Measurements from ENCODE around the gene CRCP. TPM values are rescaled to one million over a fixed set of nuclear protein-coding genes. Genes with fewer than 3 reads are reported as not detected.

The CRCP gene
- total and polyA plus RNA-seq, 2 of the 13 experiments (the other 11 are each of a cell fraction or from before 2014, with no cell fraction given), result 22.7 to 31.0 TPM

DNA sequence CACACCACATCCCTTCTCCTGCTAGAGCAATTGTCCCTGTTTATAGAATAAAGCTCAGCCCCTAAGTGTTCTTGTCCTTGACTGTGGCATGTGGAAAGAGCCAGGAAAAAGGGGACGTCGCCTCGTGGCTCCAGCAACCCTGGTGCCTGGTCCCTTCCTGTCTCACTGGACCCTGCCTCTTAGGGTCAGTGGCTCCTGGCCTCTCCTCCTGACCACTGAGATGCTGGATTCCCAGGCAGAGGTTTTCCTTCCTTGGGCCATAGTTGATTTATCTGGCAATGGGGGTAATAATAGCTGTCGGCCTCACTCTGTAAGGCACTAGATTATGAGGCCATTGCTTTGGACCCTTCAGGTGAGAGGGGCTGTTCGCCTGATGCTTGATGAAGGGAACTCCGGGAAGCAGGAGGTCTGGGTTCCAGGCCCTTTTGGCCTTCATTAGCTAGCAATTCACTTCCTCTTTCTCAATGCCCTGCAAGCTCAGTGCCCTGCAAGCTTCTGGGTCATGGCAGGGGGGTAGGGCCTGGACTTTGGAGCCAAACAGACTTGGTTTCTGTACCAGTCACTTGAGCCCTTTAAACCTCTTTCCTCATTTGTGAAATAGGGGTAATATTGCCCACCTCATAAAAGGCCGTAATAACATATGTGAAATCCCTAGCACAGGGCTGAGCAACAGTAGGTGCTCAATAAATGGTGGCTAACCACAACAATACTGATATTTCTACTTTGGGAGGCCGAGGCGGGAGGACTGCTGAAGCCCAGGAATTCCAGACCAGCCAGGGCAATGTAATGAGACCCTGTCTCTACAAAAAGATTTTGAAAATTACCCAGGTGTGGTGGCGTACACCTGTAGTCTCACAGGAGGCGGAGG, 38.0 kb upstream of the CRCP start (continued):
- TF ChIP-seq RXRA (CRISPR knock-in tag; IDR thresholded peaks at IDR 0.05), result peak; percentile 42; the same call in 1 of the 2 replicates
- no peak for TF ChIP-seq ISX (CRISPR knock-in tag; conservative IDR thresholded peaks at IDR 0.05)
- TF ChIP-seq ZFY (CRISPR knock-in tag; IDR thresholded peaks at IDR 0.05), result no peak
- TF ChIP-seq RARA (CRISPR knock-in tag; IDR thresholded peaks at IDR 0.05), result peak; percentile 77
- no peak for TF ChIP-seq TCF7L2 (IDR thresholded peaks at IDR 0.05; ENCODE audit: low read depth, low read length)
- TF ChIP-seq EED (CRISPR knock-in tag; IDR thresholded peaks at IDR 0.05), result no peak
- 0 out of 2 replicates have a peak, but pooled peaks have one; percentile 19 for TF ChIP-seq ZNF160 (CRISPR knock-in tag; IDR thresholded peaks at IDR 0.05)
- no peak for TF ChIP-seq RFX1 (IDR thresholded peaks at IDR 0.05)
- no peak for TF ChIP-seq ARNT (IDR thresholded peaks at IDR 0.05)
- TF ChIP-seq CSRNP1 (CRISPR knock-in tag; IDR thresholded peaks at IDR 0.05), result no peak
- no peak for TF ChIP-seq PHF20 (CRISPR knock-in tag; IDR thresholded peaks at IDR 0.05)
- no peak for TF ChIP-seq NFKBIZ (CRISPR knock-in tag; IDR thresholded peaks at IDR 0.05)
- no peak for TF ChIP-seq HDAC1 (CRISPR knock-in tag; IDR thresholded peaks at IDR 0.05)
- no peak for TF ChIP-seq ZNF749 (CRISPR knock-in tag; IDR thresholded peaks at IDR 0.05; ENCODE audit: borderline replicate concordance)
- no peak for TF ChIP-seq RBM39 (IDR thresholded peaks at IDR 0.05; ENCODE audit: low read depth, low read length, poor library complexity, severe bottlenecking)
- TF ChIP-seq CREB3 (CRISPR knock-in tag; IDR thresholded peaks at IDR 0.05), result no peak
- TF ChIP-seq MBD4 (IDR thresholded peaks at IDR 0.05; ENCODE audit: borderline replicate concordance, low read length), result no peak
- TF ChIP-seq, protein P1, sequence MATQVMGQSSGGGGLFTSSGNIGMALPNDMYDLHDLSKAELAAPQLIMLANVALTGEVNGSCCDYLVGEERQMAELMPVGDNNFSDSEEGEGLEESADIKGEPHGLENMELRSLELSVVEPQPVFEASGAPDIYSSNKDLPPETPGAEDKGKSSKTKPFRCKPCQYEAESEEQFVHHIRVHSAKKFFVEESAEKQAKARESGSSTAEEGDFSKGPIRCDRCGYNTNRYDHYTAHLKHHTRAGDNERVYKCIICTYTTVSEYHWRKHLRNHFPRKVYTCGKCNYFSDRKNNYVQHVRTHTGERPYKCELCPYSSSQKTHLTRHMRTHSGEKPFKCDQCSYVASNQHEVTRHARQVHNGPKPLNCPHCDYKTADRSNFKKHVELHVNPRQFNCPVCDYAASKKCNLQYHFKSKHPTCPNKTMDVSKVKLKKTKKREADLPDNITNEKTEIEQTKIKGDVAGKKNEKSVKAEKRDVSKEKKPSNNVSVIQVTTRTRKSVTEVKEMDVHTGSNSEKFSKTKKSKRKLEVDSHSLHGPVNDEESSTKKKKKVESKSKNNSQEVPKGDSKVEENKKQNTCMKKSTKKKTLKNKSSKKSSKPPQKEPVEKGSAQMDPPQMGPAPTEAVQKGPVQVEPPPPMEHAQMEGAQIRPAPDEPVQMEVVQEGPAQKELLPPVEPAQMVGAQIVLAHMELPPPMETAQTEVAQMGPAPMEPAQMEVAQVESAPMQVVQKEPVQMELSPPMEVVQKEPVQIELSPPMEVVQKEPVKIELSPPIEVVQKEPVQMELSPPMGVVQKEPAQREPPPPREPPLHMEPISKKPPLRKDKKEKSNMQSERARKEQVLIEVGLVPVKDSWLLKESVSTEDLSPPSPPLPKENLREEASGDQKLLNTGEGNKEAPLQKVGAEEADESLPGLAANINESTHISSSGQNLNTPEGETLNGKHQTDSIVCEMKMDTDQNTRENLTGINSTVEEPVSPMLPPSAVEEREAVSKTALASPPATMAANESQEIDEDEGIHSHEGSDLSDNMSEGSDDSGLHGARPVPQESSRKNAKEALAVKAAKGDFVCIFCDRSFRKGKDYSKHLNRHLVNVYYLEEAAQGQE (IDR thresholded peaks at IDR 0.05; ENCODE audit: borderline replicate concordance in 1 of 2, low read depth in 1 of 2, low read length in 2 of 2), result no peak
- TF ChIP-seq HOXA9 (CRISPR knock-in tag; IDR thresholded peaks at IDR 0.05; ENCODE audit: borderline replicate concordance), result no peak
- TF ChIP-seq SSRP1 (CRISPR knock-in tag; IDR thresholded peaks at IDR 0.05), result no peak
- TF ChIP-seq, protein P2, sequence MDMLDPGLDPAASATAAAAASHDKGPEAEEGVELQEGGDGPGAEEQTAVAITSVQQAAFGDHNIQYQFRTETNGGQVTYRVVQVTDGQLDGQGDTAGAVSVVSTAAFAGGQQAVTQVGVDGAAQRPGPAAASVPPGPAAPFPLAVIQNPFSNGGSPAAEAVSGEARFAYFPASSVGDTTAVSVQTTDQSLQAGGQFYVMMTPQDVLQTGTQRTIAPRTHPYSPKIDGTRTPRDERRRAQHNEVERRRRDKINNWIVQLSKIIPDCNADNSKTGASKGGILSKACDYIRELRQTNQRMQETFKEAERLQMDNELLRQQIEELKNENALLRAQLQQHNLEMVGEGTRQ (IDR thresholded peaks at IDR 0.05; ENCODE audit: low read depth, low read length), result no peak
- TF ChIP-seq, protein P2 (CRISPR knock-in tag; IDR thresholded peaks at IDR 0.05; ENCODE audit: borderline replicate concordance), result no peak
- TF ChIP-seq ZFP37 (CRISPR knock-in tag; IDR thresholded peaks at IDR 0.05; ENCODE audit: borderline replicate concordance), result no peak

Measured in HepG2 (cell line).